NCI-H146 treated with DMSO at 0.1 percent for 48 hours (cell line): ENCODE data around the gene MAPK4.
A peak's percentile ranks its signal among the peaks of the same experiment; 100 is the strongest.

Source experiments
- DNase-seq: peaks from one replicate; lab custom pipeline; 2025; ENCODE audit not compliant: unreplicated experiment; lab: John Stamatoyannopoulos, UW

The MAPK4 gene

DNA sequence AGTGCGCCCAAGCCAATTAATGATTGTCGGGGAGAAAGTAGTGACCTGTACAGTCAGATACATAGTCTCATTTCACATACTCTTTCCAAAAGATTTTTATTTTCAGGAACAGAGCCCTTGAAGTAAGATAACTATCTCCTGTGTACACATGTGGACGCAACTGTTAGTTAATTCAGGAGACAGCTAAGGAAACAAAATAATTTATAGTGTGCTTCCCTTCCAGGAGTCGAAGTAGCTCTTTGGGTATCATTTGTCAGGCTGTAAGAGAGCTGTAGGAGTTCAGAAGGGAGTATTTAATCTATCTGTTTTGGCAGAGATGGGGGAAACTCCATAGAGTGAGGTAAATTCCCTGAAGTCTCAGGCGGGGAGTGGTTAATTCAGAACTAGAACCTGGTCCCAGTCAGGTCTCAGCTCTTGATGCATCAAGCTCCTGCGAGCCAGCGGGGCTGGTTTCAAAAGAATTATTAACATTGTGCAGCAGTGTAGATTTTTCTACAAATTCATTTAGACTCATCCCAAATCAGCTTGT is 63.0 kb downstream of the MAPK4 start:
- no peak for DNase-seq

DNA sequence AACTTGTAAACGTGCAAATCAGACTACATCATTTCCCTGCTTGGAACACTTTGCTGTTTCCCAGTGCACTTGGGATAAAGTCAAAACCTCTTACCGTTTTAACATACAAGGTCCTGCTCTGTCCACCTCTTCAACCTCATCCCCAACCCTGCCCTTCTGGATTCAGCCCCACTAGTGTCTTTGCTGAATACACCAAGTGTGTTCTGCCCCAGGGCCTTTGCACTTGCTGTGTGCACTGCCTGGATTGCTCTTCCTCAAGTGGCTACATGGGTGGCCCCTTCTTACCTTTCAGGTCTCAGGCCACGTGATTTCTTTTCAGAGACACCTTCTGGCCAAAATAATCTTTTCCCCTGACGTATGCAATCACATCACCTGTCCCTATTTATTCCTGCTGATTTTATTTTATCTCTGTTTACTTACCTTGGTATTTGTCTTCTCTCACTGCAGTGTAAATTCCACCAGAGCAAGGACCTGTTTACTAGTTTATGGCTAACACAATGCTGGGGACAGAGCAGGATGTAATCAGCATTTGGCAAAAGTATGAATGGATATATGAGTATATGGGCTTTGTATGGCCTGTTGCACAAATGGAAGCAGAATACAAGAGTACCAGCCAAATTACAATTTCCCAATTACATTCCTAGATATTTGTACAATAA is 63.9 kb downstream of the MAPK4 start:
- no peak for DNase-seq

DNA sequence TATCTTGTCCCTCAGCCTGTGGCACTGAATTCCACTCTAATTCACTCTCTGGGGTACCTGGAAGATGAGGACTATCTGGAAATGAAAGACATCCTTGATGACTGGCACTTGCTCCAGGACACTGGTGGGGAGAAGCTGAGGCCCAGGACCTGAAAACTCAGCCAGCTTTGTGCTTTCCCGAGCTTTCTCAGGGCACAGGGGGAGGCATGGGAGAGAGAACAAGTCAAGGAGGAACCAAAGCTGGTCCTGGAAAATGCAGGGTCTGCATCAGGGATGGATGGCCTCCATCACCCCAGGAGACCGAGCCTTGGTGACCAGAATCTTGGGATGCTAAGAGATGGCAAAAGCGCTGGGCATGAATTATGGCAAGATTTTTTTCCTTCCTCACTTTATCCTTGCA is 65.1 kb downstream of the MAPK4 start:
- no peak for DNase-seq

DNA sequence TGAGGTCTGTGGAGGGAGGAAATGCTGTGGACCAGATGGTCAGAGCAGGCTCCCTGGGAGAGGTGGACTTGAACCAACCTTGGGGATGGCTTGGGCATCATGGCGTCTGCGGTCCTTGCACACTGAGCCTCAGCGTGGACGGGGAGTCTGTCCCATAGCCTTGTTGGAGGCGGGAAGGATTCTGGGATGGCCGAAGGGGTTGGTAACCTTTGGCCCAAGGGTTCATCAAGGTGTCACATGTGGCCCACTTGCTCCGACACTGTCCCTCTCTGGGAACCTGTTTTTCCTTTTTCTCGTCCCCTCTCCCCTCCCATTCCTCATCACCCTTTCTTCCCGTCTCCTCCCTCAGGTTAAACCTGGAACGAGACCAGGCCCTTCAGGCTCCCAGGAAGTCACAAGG is 66.4 kb downstream of the MAPK4 start:
- DNase-seq = no peak

- DNase-seq = no peak
These were observed 68.0 kb downstream of the MAPK4 start for GRCh38 chr18:50627594-50628532.

DNA sequence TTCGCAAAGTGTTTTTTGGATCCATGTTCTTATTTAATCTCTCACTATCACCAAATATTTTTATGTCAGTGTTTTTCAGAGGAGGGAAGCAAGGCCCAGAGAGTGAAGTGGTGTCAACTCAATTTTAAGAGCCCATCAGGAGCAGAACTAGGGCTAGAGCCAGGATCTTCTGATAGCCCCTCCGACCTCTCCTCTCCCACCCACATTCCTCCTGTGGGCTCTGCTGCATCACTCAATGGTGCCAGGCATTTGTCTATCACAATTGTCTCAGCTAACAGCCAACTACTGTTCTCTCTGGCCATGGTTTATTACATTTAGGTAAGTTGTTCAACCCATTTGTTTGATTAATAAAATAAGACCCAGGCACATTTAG is 68.6 kb downstream of the MAPK4 start:
- no peak for DNase-seq

- peak; percentile 21 for DNase-seq
These were observed 69.3 kb downstream of the MAPK4 start for GRCh38 chr18:50629148-50629631.

DNA sequence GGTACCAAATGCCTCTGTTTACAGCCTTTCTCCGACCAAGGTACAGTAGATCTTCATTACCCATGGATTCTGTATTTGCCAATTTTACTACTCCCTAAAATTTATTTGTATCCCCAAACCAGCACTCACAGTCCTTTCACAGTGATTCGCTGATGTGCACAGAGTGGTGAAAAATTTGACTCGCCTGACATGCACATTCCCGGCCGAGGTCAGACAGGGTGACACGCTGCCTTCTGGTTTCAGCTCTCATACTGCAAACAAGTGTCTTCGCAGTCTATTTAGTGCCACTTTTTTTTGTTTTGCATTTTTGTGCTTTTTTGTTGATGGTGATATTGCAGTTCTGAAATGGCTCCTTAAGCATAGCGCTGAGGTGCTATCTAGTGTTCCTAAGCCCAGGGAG is 71.0 kb downstream of the MAPK4 start:
- DNase-seq = no peak

DNA sequence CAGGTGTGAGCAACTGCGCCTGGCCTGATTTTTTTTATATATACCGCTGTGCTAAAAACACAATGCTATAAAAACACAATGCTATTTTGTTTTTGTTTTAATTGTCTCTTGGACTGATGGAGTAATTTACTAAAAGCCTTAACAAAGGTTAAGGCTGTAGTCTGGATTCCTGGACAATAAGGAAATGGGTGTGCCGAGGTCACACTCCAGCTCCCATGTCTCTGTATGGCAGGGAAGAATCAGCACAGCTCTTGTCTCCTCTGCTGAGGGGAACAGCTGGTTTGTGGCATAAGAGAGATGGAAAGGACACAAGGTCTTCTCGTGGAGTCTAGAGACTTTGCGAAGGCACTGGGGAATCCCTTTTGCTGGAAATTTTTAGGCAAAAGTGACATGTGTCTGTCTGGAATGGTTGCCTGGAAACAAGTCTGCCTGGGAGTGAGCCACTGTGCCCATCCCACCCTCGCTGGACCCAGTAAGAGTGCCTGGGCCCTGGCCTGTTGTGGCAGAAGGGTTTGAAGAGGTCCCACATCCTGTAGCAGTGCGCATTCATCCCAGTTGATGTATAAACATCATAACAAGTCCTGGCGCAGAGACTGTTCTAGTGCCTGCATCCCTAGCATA is 73.1 kb downstream of the MAPK4 start:
- no peak for DNase-seq

DNA sequence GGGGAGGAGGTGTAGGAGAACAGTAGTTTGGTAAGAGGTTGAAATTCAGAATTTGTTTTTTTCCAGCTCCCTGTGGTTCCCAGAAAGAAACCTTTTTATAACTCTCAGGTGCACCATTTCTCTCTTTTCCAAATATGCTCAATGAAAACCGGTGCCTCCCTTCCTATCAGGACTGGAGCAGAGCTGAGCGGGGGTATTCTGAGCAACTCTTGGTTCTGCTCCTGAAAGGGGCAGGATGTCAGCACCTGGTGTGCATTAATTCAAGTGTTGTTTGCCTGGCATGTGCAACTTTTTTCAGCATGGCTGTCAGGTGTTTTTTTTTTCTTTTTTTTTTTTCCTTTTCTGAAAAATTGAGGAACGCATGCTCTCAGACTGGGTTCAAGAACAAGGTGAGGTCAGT is 74.1 kb downstream of the MAPK4 start:
- DNase-seq = no peak

- no peak for DNase-seq
These were observed 76.6 kb downstream of the MAPK4 start for GRCh38 chr18:50636366-50637057.

DNA sequence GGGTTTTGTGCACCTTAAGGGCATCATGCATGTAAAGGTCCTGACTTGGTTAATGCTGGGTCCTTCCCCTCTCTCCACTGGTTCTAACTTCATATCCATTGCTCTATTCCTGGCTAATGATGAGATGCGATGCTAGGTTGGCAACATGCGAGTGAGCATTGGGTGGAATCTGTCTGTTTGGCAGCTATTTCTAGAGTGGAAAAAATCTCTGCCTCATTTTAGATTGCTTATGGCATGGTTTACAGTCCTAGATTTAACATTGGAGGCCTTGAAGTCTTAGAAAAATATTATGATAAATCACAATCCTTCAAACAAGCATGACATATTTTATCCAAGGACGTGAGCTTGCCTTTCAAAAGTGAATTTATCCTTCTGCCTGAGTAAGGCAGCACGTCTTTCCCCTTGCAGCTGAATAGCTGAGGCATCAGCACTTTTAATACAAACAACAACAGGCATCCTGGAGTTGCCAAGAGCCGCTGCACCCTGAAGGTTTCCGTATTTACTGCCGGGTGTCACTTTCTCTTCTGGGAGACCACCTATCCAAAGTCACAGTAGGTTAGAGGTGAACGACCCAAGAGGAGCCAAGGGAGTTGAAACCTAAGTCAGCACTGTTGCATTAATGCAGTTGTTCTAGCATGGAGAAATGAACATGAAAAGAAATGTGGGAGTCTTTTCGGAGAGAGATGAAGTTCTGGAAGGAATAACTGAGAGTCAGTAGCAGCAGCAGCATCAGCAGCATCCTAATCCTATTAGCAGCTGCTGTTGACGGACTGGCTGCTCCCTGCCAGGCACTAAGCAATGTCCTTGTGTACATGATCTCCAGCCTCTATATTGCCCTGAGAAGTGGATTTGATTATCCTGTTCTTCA is 78.4 kb downstream of the MAPK4 start:
- no peak for DNase-seq

DNA sequence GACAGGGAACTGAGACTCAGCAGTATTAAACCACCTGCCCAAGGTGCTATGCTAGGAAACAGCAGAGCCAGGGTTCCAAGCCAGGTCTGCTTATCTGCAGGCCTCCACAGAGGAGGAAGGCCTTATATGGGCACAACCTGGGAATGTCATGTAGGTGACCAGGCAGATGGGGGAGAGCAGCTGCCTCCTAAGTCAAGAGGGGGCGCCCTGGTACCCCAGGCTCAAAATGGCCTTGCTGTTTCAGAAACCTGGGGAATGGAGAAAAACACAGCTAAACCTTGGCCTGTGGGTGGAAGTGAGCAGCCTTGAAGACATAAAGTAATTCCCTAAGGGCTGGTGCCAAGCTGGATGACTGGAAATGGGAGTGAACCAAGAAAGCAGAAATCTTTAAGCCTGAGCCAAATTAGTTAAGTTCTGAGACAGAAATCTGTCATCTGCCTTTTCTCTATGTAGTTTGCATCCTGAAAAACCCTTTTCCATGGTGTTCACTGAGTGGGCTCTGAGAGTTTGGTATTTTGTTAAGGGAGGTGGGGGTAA is 79.1 kb downstream of the MAPK4 start:
- DNase-seq = peak; percentile 18

DNA sequence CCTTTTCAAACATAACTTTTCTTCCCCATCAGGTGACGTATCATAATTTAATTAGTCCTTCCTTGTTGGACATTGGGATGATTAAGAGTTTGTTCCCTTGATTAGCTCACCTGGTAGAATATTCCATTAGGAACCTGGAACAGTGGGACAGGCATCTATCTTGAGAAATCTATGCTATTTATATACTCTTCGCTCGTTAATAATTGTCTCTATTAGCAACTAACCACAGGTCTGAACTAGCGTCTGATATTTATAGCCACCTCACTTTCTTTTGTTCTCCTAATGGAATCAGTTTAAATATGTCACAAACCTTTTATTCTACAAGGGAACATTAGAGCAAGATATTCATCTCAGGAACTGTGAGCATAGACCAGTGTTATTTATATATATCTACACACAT is 79.8 kb downstream of the MAPK4 start:
- no peak for DNase-seq

GRCh38 chr18:50642439-50642838 is 82.6 kb downstream of the MAPK4 start:
- no peak for DNase-seq

DNA sequence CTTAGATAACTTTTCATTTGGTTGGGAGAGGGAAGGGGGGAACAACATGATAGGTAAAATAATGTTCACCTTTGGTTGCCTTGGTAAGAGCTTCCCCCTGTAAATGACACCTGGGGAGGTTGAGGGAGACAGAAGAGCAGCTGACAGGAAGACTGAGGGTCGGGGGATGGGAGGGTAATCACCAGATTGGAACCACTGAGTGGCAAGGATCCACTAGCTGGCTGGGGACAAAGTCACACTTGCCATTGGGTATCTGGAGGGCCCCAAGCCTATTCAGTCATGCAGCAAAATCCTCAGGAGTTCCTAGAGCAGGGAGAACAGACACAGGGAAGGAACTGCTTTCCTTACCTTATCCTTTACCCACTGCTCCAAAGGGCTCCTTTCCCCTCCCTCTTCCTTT is 84.3 kb downstream of the MAPK4 start:
- DNase-seq = no peak

DNA sequence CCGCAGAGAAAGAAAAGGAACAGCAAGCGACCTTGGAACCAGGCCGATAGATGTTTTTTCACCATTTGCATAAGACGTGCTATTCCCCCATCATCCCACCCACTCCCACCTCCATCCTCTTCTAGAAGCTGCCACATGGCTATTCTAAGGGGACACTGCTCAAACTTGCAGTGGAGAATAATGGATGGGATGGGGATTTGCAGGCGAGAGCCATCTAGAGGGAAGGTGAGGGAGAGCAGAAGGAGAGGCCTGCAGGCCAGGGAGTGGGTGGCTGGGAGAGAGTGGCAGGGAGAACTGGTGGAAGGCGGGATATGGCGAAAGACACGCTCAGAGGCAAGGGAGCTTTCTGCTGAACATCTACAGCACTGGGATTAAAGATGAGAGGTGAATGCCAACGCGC is 84.9 kb downstream of the MAPK4 start:
- peak; percentile 42 for DNase-seq

GRCh38 chr18:50647237-50647636 is 87.3 kb downstream of the MAPK4 start:
- no peak for DNase-seq

GRCh38 chr18:50647792-50648191 is 87.9 kb downstream of the MAPK4 start:
- DNase-seq = no peak

GRCh38 chr18:50649821-50650220 is 89.9 kb downstream of the MAPK4 start:
- no peak for DNase-seq
